Activated CD4-positive, alpha-beta T cell treated with anti-CD3 and anti-CD28 coated beads for 48 hours (primary cell): ENCODE data around the gene PDGFA.
"Not testable (repeated sequence)": the region's sequence is repeated elsewhere in the genome, so short reads cannot be mapped to it uniquely, and the experiment has no call there.

Experiments
- DNase-seq: peaks from one replicate; pipeline ENCODE4 v3.0.0-alpha.2; 2020

The PDGFA gene

DNA sequence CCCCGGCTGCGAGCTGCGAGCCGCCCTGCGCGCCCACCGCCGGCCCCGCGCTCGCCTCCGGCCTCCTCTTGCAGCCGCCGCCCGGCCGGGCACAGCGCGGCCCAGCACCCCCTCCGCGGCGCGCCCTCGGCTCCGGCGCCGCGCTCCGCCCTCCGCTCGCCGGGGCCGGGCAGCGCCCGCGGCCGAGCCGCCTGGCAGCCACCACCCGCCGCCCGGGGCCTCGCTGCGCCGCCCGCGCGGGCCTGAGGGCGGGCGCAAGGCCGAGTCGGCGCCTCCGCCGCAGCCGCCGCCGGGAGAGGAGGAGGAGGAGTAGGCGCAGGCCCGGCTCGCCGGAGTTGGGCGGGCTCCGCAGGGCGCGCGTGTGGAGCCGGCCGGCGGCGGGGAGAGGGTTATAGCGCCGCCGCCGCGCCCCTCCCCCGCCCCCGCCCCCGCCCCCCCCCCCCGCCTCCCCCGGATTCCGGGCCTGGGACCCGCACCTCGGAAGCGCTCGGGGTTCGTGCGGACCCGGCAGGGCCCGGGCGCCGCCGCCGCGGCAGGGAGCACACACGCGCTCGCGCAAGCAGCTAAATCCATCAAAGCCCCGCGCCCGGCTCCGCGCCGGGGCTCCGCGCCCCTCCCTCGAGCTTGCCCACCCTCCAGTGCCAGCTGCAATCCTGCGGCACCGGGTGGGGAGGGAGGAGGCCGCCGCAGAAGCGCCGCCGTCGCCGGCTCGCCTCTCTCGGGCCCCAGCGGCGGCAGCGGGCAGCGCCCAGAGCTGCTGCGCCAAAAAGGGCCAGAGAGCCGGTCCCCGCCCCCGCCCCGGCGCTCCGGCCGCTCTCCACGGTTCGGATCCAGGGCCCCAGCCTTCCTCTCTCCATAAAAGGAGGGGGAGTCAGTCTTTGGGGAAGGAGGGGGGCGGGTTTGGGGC is at the start of gene PDGFA:
PDGFA (minus strand) TSS at position 363 of the 907 bp plus-strand sequence. CDS start 845 bp downstream, outside the sequence.
- DNase-seq = peak; percentile 38

GRCh38 chr7:568031-568951 is 48.6 kb upstream of the PDGFA start:
- no peak for DNase-seq

DNA sequence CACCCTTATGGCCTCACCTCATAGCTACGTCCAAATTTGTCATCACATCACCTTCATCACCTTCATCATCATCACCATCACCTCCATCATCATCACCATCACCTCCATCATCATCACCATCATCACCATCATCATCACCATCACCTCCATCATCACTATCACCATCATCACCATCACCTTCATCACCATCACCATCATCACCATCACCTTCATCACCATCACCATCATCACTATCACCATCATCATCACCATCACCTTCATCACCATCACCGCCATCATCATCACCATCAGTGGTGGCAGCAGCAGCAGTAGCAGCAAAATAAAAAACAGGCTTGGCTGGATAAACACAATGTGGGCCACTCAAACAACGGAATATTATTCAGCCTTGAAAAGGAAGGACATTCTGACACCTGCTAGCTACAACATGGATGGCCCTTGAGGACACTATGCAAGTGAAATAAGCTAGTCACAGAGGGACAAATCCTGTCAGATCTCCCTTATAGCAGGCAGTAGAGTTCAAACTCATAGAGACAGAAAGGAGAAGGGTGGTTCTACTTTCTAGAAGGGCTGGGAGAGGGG is 47.7 kb upstream of the PDGFA start:
- DNase-seq = no peak

- DNase-seq = no peak
Observed at GRCh38 chr7:566100-566499, 46.5 kb upstream of the PDGFA start.

- DNase-seq = no peak
Observed at GRCh38 chr7:564176-564865, 44.7 kb upstream of the PDGFA start.

- DNase-seq = no peak
Observed at GRCh38 chr7:563629-564170, 44.1 kb upstream of the PDGFA start.

- no peak for DNase-seq
Observed at GRCh38 chr7:562789-563628, 43.4 kb upstream of the PDGFA start.

DNA sequence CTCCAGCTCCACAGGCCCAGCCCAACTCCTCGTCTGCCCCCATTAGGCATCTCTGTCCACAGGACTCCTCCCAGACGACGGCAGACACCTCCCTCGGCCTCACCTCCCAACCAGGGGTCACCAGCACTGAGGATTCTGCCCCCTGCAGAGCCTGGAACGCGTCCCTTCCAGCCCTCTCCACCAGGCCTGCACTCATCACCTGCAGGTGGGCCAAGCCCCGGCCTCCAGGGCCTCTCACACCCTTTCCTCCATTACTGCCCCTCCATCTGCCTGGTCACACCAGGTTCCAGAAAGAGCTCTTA is 42.7 kb upstream of the PDGFA start:
- no peak for DNase-seq

- no peak for DNase-seq
Observed at GRCh38 chr7:561631-562373, 42.2 kb upstream of the PDGFA start.

DNA sequence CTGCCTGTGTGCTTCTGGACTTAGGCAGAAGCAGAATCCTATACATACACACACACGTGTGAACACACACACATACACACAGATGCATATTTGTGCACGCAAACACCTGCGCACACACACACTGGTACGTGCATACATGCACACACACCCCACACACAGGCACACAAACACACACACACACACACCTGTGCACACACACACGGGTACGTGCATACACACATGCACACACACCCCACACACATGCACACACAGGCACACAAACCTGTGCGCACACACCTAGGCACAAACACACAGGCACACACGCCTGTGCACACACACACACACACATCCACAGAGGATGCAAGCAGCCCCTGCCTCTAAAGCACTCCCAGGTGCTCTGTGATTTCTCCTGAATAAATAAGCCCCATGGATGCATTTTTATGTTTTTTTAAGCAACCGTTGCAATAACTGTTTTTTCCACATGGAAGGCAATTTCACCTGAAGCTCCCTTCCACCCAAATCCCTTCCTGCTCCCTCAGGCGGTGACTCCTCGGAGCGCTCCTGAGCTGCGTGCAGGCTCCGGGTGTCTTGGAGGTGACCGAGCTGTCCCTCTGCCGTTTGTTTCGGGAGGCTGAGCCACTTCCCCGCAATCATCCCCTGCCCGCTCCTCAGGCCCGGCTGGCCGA is 41.5 kb upstream of the PDGFA start:
- DNase-seq = no peak

DNA sequence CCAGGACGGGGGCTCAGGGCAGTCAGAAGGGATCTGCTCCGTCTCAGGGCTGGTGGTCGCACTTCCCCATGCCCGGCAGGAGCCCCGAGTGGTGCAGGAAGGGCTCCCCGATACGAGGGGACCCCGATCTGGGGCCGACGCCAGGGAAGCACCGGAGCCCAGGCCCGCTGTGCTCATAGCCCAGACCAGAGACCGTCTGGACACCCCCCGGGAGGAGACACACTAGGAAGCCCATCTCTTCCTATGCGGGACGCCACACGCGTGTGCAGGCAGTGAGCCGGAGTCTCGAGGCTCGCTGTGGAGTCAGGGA is 39.7 kb upstream of the PDGFA start:
- no peak for DNase-seq

DNA sequence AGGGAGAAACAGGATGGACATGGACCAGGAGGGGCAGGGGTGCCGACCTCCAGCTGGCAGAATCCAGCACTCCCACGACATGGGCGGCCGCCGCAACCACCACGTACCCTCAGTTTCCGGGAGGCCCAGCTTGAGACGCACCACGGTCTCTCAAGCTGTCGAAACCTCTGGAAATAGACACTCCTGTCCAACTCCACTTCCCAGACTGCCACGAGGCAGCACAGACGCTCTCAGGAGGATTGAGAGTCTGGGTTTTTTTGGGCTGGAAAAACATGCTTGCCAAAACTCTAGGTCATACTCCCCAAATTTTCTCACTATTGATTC is 37.9 kb upstream of the PDGFA start:
- DNase-seq = no peak

DNA sequence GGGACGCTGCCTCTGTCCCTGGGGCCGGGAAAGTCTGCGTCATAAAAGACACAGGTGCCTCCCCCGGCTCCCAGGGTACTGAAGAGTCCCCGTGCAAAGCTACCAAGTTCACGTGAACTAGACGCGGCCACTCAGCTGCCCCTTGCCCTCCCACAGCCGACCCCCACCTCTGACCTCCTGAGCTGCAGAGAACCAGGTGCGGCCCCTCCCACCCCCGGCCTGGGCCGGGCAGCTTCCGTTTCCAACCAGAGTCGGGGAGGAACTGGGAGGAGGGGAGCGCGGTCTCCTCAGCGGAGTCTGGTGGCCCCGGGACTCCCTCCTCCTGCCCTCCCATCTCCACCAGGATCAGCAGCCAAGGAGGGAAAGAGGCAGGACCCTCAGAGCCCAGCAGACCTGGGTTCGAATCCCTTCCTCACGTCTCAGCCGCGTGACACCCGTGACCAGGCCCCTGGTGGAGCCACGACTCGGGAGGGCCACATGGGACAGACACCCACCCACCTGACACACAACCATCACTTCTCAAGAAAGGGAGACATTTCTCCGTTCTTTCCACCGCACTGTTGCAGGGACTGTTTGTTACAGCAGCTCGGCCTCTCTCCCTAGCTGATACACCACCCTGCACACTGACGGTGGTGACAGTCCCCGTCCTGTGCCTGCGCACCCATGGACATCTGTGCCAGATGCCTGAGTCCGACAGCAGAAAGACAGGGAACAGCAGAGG is 37.4 kb upstream of the PDGFA start:
- no peak for DNase-seq

DNA sequence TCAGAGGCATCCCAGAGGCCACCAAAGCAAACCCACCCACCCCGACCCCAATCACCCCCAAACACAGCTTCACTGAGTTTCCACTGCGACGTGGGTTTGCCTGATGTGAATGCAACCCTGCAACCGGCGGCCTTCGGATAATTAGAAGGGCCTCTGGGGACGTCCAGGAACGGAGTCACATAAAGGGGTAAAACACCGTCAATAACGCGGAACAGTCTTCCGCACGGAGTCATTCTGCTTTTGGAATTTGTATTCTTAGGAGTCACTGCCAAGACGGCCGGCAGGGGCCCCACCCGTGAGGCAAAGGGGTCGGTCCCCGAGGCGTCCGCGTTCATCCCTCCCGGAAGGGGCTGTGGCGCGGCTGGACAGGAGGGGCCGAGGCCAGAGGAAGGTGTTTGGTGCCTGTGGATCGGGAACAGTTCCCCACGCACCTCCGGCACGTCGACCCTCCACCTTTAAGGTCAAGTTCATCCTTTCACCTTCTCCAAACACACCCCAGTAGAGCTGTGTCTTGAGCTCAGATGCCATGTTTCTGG is 36.7 kb upstream of the PDGFA start:
- no peak for DNase-seq

DNA sequence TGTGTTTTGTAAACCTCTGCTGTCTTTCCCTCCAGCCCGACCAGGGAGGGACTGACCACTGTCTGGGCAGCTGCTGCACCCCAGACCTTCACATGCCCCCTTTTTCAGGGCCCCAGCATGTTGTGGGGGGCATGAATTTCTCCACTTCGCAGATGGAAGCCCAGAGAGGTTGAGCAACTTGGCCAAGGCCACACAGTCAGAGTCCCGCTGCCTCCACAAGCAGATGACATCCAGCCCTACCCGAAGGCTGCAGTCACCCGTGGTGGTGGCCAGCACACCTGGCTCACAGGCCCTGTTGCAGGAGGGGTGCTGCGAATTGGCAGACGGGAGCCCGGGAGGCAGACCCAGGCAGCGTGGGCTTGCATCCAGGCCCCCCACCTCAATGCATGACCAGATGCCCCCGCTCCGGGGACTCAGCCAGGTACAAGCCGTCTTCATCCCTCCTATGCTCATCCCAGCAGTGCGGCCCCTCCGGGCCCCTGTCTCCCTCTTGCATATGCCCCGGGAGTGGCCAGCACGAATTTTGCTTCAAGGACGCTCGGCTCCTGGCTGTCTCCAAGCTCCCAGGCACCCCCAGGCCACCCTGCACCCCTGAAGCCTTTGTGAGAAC is 36.0 kb upstream of the PDGFA start:
- DNase-seq = no peak

DNA sequence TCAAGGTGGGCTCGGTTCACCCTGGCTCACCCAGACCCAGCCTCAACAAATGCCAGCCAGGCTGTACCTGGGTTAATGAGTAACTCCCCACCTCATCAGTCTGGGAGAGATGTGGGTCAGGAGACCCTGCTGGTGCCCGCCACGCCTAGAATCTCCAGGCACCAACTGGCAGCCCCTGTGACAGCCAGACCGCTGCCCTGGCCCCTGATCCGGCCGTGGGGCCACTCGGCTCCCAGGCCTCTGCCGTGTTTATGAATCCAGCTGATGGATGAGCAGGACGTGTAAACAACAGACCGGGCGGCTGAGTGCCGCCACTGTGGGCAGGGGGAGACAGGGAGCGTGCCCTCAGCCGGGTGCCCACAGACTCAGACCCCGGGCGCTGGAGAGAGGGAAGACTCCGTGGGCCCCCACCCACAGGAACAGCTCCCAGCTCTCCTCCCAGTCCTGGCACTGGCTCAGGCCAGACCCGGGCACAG is 34.0 kb upstream of the PDGFA start:
- no peak for DNase-seq

GRCh38 chr7:552868-553635 is 33.4 kb upstream of the PDGFA start:
- DNase-seq = no peak

DNA sequence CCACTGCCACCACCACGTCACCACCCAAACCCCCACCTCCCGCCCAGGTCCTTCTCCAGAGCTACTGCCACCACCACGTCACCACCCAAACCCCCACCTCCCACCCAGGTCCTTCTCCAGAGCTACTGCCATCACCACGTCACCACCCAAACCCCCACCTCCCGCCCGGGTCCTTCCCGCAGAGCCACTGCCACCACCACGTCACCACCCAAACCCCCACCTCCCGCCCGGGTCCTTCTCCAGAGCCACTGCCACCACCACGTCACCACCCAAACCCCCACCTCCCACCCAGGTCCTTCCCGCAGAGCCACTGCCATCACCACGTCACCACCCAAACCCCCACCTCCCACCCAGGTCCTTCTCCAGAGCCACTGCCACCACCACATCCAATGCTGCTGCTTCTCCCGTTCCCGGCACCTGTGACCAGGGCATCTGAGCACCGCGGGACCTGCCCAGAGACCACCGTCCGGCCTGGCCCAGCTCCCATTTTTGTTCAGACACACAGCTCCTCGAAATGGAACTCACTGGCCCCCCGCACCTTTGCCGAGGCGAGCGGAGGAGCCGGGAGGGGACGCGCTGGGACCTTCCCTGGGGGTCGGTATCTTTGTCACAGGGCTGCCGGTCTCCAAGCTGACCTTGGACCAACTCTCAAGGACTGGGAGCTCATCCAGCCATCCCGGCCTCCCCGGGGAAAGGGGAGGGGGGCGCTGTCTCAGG is 32.7 kb upstream of the PDGFA start:
- not testable (repeated sequence) for DNase-seq
